Hepatocyte (in vitro differentiated cells): ENCODE data around the gene RHOXF2. TPM values are rescaled to one million over a fixed set of nuclear protein-coding genes. Genes with fewer than 3 reads are reported as not detected.

Source experiments
- DNase-seq: peaks from one replicate; pipeline ENCODE4 v3.0.0-alpha.2; 2016; ENCODE audit warnings: low spot score
- H2AFZ ChIP-seq: fragments of 200-600 bp; sonication (generic); 2 replicates; pipeline ENCODE4 v1.6.0; 2016; ENCODE audit warnings: antibody characterized with exemption, mild to moderate bottlenecking
- H3K27ac ChIP-seq: fragments of 200-600 bp; sonication (generic); 2 replicates; pipeline ENCODE4 v1.5.1; 2016; ENCODE audit warnings: mild to moderate bottlenecking
- H3K27me3 ChIP-seq: fragments of 200-600 bp; sonication (generic); 2 replicates; pipeline ENCODE4 v1.6.1; 2016
- H3K36me3 ChIP-seq: fragments of 200-600 bp; sonication (generic); replicated peaks from 2 replicates; pipeline ENCODE4 v1.5.1; 2016; ENCODE audit warnings: low read depth; ENCODE audit not compliant: insufficient read depth
- H3K4me1 ChIP-seq: fragments of 200-600 bp; sonication (generic); 2 replicates; pipeline ENCODE4 v1.5.1; 2016; ENCODE audit warnings: mild to moderate bottlenecking, moderate library complexity; ENCODE audit not compliant: insufficient read depth
- H3K4me2 ChIP-seq: fragments of 200-600 bp; sonication (generic); 2 replicates; pipeline ENCODE4 v1.6.0; 2016
- H3K4me3 ChIP-seq: fragments of 200-600 bp; sonication (generic); 2 replicates; pipeline ENCODE4 v1.5.1; 2016; ENCODE audit warnings: mild to moderate bottlenecking
- H3K79me2 ChIP-seq: fragments of 200-600 bp; sonication (generic); 2 replicates; pipeline ENCODE4 v1.6.0; 2017; ENCODE audit warnings: mild to moderate bottlenecking
- H3K9me2 ChIP-seq: fragments of 200-600 bp; sonication (generic); replicated peaks from 2 replicates; pipeline ENCODE4 v1.6.0; 2017; ENCODE audit warnings: mild to moderate bottlenecking; ENCODE audit not compliant: insufficient read depth
- H3K9me3 ChIP-seq: fragments of 200-600 bp; sonication (generic); 2 replicates; pipeline ENCODE4 v1.5.1; 2016; ENCODE audit warnings: low read depth, mild to moderate bottlenecking
- H4K20me1 ChIP-seq: fragments of 200-600 bp; sonication (generic); 2 replicates; pipeline ENCODE4 v1.6.0; 2016; ENCODE audit warnings: mild to moderate bottlenecking; ENCODE audit not compliant: insufficient read depth, poor library complexity, severe bottlenecking
- CTCF ChIP-seq: fragments of 200-600 bp; sonication (generic); IDR thresholded peaks from 2 replicates; pipeline ENCODE4 v1.5.1; 2016; ENCODE audit warnings: antibody characterized with exemption, mild to moderate bottlenecking; ENCODE audit not compliant: poor library complexity
- EZH2 ChIP-seq: fragments of 200-600 bp; sonication (generic); IDR thresholded peaks from 2 replicates; pipeline ENCODE4 v1.6.1; 2016; ENCODE audit warnings: antibody characterized with exemption, mild to moderate bottlenecking, borderline replicate concordance
- EZH2phosphoT487 ChIP-seq: fragments of 200-600 bp; sonication (generic); IDR thresholded peaks from one replicate; pipeline ENCODE4 v1.6.1; 2018; ENCODE audit warnings: antibody characterized with exemption, mild to moderate bottlenecking, low read depth, moderate library complexity; ENCODE audit not compliant: unreplicated experiment, severe bottlenecking
- whole genome bisulfite sequencing: methylation state at CpG from one replicate; pipeline ENCODE4 v1.1.6; 2016; ENCODE audit warnings: low lambda C conversion rate; ENCODE audit errors: missing lambda C conversion rate; 5-methylcytosine and 5-hydroxymethylcytosine counted together
- polyA plus RNA-seq: library from polyadenylated mRNA; unstranded; fragments of >200 nt; fragmentation: Nextera tagmentation; extraction: Ambion mirVana; gene quantifications from 2 replicates; pipeline ENCODE4 v1.2.1, GENCODE V29; 2016
- total RNA-seq: library from RNA; depleted of rRNA; stranded (reverse); fragments of >200 nt; gene quantifications from 2 replicates; pipeline ENCODE4 v1.2.3, GENCODE V29; 2014

The RHOXF2 gene
- total and polyA plus RNA-seq, 2 experiments from 2014 or later, result not detected

GRCh38 chrX:120136840-120137239 lies 21.6 kb upstream of the RHOXF2 start:
- Histone ChIP-seq H3K4me1 (no peaks in the 10 kb centered on the region), H3K79me2 (no peaks in the 10 kb centered on the region), H4K20me1 (no peaks in the 10 kb centered on the region), H3K36me3 (no peaks in the 10 kb centered on the region), H3K27me3 (no peaks in the 10 kb centered on the region), H2AFZ (no peak overlapping the region), H3K27ac (no peak overlapping the region), H3K9me2 (no peaks in the 10 kb centered on the region), H3K4me2 (no peak overlapping the region), H3K4me3 (no peak overlapping the region), H3K9me3 (no peaks in the 10 kb centered on the region)
- 42% methylated on average over 3 of the region's 3 CpGs for WGBS
- DNase-seq, result no peak
- TF ChIP-seq EZH2, result no peak
- TF ChIP-seq EZH2phosphoT487, result no peak

GRCh38 chrX:120137439-120137838 lies 21.0 kb upstream of the RHOXF2 start:
- DNase-seq, result no peak
- H3K4me2 ChIP-seq, result no peak overlapping the region
- no peaks in the 10 kb centered on the region for H3K27me3 ChIP-seq
- peak; percentile 6 for TF ChIP-seq CTCF
- no peak for TF ChIP-seq EZH2phosphoT487
- no peaks in the 10 kb centered on the region for H4K20me1 ChIP-seq
- no peaks in the 10 kb centered on the region for H3K79me2 ChIP-seq
- no peaks in the 10 kb centered on the region for H3K9me2 ChIP-seq
- H2AFZ ChIP-seq, result no peak overlapping the region
- no peaks in the 10 kb centered on the region for H3K9me3 ChIP-seq
- H3K4me3 ChIP-seq, result no peak overlapping the region
- no peaks in the 10 kb centered on the region for H3K36me3 ChIP-seq
- H3K4me1 ChIP-seq, result no peaks in the 10 kb centered on the region
- WGBS, result 53% methylated on average over 3 of the region's 3 CpGs
- no peak overlapping the region for H3K27ac ChIP-seq

GRCh38 chrX:120140293-120140981 lies 18.0 kb upstream of the RHOXF2 start:
- no peaks in the 10 kb centered on the region for H3K9me2 ChIP-seq
- TF ChIP-seq CTCF (no peak), EZH2 (no peak)
- no peaks in the 10 kb centered on the region for H3K36me3 ChIP-seq
- no peaks in the 10 kb centered on the region for H3K9me3 ChIP-seq
- no peak overlapping the region for H2AFZ ChIP-seq
- DNase-seq, result no peak
- no peak overlapping the region for H3K4me2 ChIP-seq
- no peak overlapping the region for H3K27ac ChIP-seq
- WGBS, result 75% methylated on average over 11 of the region's 11 CpGs
- H3K4me1 ChIP-seq, result no peaks in the 10 kb centered on the region
- H4K20me1 ChIP-seq, result no peaks in the 10 kb centered on the region
- H3K79me2 ChIP-seq, result no peaks in the 10 kb centered on the region
- H3K27me3 ChIP-seq, result no peaks in the 10 kb centered on the region
- no peak overlapping the region for H3K4me3 ChIP-seq

GRCh38 chrX:120144178-120144844 lies 14.1 kb upstream of the RHOXF2 start:
- H3K27me3 ChIP-seq, result no peaks in the 10 kb centered on the region
- no peaks in the 10 kb centered on the region for H3K79me2 ChIP-seq
- H3K27ac ChIP-seq, result no peak overlapping the region
- no peak overlapping the region for H3K4me3 ChIP-seq
- no peaks in the 10 kb centered on the region for H3K4me1 ChIP-seq
- no peak overlapping the region for H2AFZ ChIP-seq
- no peak for TF ChIP-seq EZH2phosphoT487
- no peak for TF ChIP-seq EZH2
- no peak for TF ChIP-seq CTCF
- H3K9me3 ChIP-seq, result no peaks in the 10 kb centered on the region
- no peak for DNase-seq
- H3K9me2 ChIP-seq, result no peaks in the 10 kb centered on the region
- WGBS, result 63% methylated on average over 11 of the region's 12 CpGs
- H3K4me2 ChIP-seq, result peak overlapping the region; percentile 61
- no peaks in the 10 kb centered on the region for H3K36me3 ChIP-seq
- H4K20me1 ChIP-seq, result no peaks in the 10 kb centered on the region
